Adrenal gland (tissue), 5 donors: ENCODE data around the gene GRAMD1B.

ENCODE experiments used
- CTCF ChIP-seq, 6 experiments: fragments of 450-650 bp in 4 of 6; fragments of 200-600 bp in 2 of 6; sonication (generic) in 1 of 6; IDR thresholded peaks; 1 replicate in 5 of 6; 2 replicates in 1 of 6; pipeline versions ENCODE4 v1.5.1 to v1.8.0; 2016 to 2021; ENCODE audit warnings: antibody characterized with exemption in 6 of 6, mild to moderate bottlenecking in 2 of 6, moderate library complexity in 1 of 6
- POLR2A ChIP-seq, 2 donors: fragments of 450-650 bp; IDR thresholded peaks; one replicate each; pipeline ENCODE4 v1.6.1; 2017; ENCODE audit warnings: antibody characterized with exemption in 2 of 2, mild to moderate bottlenecking in 2 of 2, moderate library complexity in 1 of 2
- donor health status: DM: no; HTN: no; CAD: no.

- peak in 4 of 6 experiments; percentile 7 to 34 (median 20) for TF ChIP-seq CTCF (IDR thresholded peaks at IDR 0.05)
- TF ChIP-seq POLR2A (IDR thresholded peaks at IDR 0.05): no peak
These were observed 129.5 kb downstream of the GRAMD1B start for GRCh38 chr11:123559523-123559955.
